ENCODE data around the gene ABCG5. TPM values are rescaled to one million over a fixed set of nuclear protein-coding genes. Genes with fewer than 3 reads are reported as not detected.

ABCG5 gene
- polyA plus RNA-seq, 1 donor (not counting 4 experiments of a cell fraction or from before 2014, with no cell fraction given) = not detected

- FAIRE-seq = no peak
- Histone ChIP-seq H3K9me1 (ENCODE audit: control insufficient read depth, extremely low read depth, insufficient read depth, low read length) (no peaks in the 10 kb centered on the region), H3K9me3 (ENCODE audit: control insufficient read depth, low read depth, low read length) (no peaks in the 10 kb centered on the region), H3K4me3 (ENCODE audit: control insufficient read depth in 2 of 3, extremely low read depth in 1 of 3, insufficient read depth in 2 of 3, low read depth in 1 of 3, low read length in 3 of 3) (no peak overlapping the region), H3K79me2 (ENCODE audit: control insufficient read depth, insufficient read depth, low read length) (no peaks in the 10 kb centered on the region), H3K9ac (ENCODE audit: control insufficient read depth, extremely low read depth, insufficient read depth, low read length) (no peak overlapping the region), H3K4me1 (ENCODE audit: control insufficient read depth, extremely low read depth, insufficient read depth, low read length) (no peaks in the 10 kb centered on the region), H3K27ac (ENCODE audit: control insufficient read depth, insufficient read depth, low read length) (no peak overlapping the region), H3K27me3 (ENCODE audit: control insufficient read depth, extremely low read depth, insufficient read depth, low read length) (peaks cover 25% of the 10 kb centered on the region), H3K4me2 (ENCODE audit: control insufficient read depth, extremely low read depth, insufficient read depth, low read depth, low read length) (peak overlapping the region; percentile 64), H2AFZ (ENCODE audit: control insufficient read depth, low read length) (peak overlapping the region; percentile 14), H4K20me1 (ENCODE audit: control insufficient read depth, extremely low read depth, insufficient read depth, low read length) (no peaks in the 10 kb centered on the region), H3K36me3 (ENCODE audit: control insufficient read depth in 2 of 2, extremely low read depth in 1 of 2, insufficient read depth in 2 of 2, low read length in 2 of 2) (no peaks in the 10 kb centered on the region)
- dilution Hi-C loops (cut with MboI; ENCODE audit: extremely low pct_ligation_motif_present, low sequenced_read_pairs) = no loop called here
- TF ChIP-seq CTCF (optimal IDR thresholded peaks at IDR 0.05 in 1 of 3, IDR thresholded peaks at IDR 0.05 in 1 of 3, conservative IDR thresholded peaks at IDR 0.05 in 1 of 3; ENCODE audit: extremely low read depth in 1 of 3, insufficient read depth in 2 of 3, low read length in 3 of 3) (no peak), EZH2 (IDR thresholded peaks at IDR 0.05; ENCODE audit: low read length) (peak; percentile 51)
- DNase-seq (ENCODE audit: low read depth, low spot score) = no peak
These were observed 6.9 kb downstream of the ABCG5 start for GRCh38 chr2:43831543-43832294.

GRCh38 chr2:43826305-43827250 is 12.1 kb downstream of the ABCG5 start:
- H4K20me1 ChIP-seq (ENCODE audit: control insufficient read depth, extremely low read depth, insufficient read depth, low read length) = no peaks in the 10 kb centered on the region
- peaks cover 33% of the 10 kb centered on the region for H3K27me3 ChIP-seq (ENCODE audit: control insufficient read depth, extremely low read depth, insufficient read depth, low read length)
- H2AFZ ChIP-seq (ENCODE audit: control insufficient read depth, low read length) = no peak overlapping the region
- no peaks in the 10 kb centered on the region for H3K9me1 ChIP-seq (ENCODE audit: control insufficient read depth, extremely low read depth, insufficient read depth, low read length)
- DNase-seq (ENCODE audit: low read depth, low spot score) (no peak), FAIRE-seq (no peak)
- no peak overlapping the region for H3K27ac ChIP-seq (ENCODE audit: control insufficient read depth, insufficient read depth, low read length)
- TF ChIP-seq CTCF (optimal IDR thresholded peaks at IDR 0.05 in 1 of 3, IDR thresholded peaks at IDR 0.05 in 1 of 3, conservative IDR thresholded peaks at IDR 0.05 in 1 of 3; ENCODE audit: extremely low read depth in 1 of 3, insufficient read depth in 2 of 3, low read length in 3 of 3) = no peak
- no peak for TF ChIP-seq EZH2 (IDR thresholded peaks at IDR 0.05; ENCODE audit: low read length)
- H3K36me3 ChIP-seq (ENCODE audit: control insufficient read depth in 2 of 2, extremely low read depth in 1 of 2, insufficient read depth in 2 of 2, low read length in 2 of 2) = no peaks in the 10 kb centered on the region
- dilution Hi-C loops (cut with MboI; ENCODE audit: extremely low pct_ligation_motif_present, low sequenced_read_pairs) = no loop called here
- no peak overlapping the region for H3K4me3 ChIP-seq (ENCODE audit: control insufficient read depth in 2 of 3, extremely low read depth in 1 of 3, insufficient read depth in 2 of 3, low read depth in 1 of 3, low read length in 3 of 3)
- no peak overlapping the region for H3K4me2 ChIP-seq (ENCODE audit: control insufficient read depth, extremely low read depth, insufficient read depth, low read depth, low read length)
- no peaks in the 10 kb centered on the region for H3K9me3 ChIP-seq (ENCODE audit: control insufficient read depth, low read depth, low read length)
- no peaks in the 10 kb centered on the region for H3K79me2 ChIP-seq (ENCODE audit: control insufficient read depth, insufficient read depth, low read length)
- H3K9ac ChIP-seq (ENCODE audit: control insufficient read depth, extremely low read depth, insufficient read depth, low read length) = no peak overlapping the region
- no peaks in the 10 kb centered on the region for H3K4me1 ChIP-seq (ENCODE audit: control insufficient read depth, extremely low read depth, insufficient read depth, low read length)
